ENCODE measurements around the gene IRF1.
A peak's percentile ranks its signal among the peaks of the same experiment; 100 is the strongest.
"Not testable (repeated sequence)": the region's sequence is repeated elsewhere in the genome, so short reads cannot be mapped to it uniquely, and the experiment has no call there.

IRF1 gene

DNA sequence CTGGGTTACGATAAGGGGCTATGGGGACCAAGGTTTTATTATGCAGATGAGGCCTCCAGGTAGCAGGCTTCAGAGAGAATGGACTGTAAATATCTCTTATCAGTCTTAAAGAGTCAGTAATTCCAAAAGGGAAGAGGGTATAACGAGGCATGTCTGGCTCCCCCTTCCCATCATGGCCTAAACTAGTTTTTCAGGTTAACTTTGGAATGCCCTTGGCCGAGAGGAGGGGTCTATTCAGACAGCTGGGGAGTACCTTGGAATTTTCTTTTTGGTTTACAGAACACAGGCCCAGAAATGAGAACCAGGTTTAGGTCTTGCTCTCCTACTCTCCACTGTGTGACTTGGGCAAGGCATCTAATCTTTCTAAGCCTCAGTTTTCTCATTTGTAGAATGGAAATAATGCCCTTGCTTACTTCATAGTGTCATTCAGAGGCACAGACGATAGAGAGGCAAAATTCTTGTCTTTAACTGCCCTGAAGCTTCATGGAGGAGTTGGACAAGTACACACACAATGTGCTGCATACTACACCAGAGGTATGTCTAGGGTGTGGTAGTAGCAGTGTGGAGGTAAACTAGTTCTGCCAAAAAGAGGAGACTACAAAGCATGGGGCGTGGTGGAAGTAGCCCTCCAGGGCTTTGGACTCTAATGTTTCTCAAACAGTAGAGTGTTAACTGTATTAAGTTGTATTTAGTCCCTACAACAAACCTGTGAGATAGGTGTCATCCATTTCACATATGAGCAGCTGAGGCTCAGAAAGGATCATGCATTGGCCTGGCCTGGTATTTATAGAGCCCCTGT lies 45.5 kb downstream of the IRF1 start:
- no peak for DNase-seq (ENCODE audit: low read depth in 1 of 2, low spot score in 1 of 2)

DNA sequence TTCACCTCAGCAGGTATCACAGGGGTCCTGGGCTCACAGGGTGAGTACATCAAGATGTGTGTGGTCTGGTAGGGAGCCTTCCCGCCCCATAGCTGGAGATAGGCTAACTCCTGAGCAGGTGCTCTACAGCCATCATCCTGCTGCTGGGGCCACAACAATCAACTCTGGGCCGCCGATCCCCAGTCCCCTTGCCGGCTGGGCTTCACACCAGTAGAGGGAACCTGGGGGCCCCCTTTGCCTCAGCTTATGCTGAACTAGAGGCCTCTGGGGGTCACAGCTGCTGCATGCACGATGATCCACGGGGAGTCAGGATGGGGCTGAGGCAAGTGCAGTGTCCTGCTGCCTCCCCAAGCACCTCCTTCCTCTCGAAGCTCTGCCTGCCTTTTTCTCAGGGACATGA lies 46.5 kb downstream of the IRF1 start:
- no peak for DNase-seq (ENCODE audit: low read depth in 1 of 2, low spot score in 1 of 2)

DNA sequence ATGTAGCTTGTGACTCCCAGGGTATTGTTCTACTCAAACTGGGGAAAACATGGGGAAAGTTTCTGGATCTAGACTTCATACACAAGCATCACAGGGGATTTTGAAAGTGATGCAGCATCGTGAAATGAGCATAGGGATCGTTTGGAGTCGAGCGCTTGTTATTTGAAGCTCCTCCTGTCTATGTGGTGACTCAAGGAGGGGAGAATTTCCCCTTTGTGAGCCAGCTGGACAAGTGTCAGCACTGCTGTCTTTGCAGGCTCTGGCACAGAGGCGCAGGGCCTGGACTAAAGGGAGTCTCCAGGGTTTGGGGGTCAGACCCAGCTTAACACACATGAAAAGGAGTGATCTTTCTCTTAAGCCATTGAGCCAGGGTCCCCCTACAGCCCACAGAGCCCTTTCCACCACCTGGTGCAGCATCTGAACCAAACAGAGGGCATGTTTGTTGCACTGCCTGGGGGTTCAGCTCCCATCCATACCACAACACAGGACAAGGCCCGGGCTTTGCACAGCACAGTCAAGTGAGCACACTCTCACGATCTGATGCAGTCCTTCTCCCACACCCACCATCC lies 51.0 kb downstream of the IRF1 start:
- DNase-seq (ENCODE audit: low read depth in 1 of 2, low spot score in 1 of 2): no peak

DNA sequence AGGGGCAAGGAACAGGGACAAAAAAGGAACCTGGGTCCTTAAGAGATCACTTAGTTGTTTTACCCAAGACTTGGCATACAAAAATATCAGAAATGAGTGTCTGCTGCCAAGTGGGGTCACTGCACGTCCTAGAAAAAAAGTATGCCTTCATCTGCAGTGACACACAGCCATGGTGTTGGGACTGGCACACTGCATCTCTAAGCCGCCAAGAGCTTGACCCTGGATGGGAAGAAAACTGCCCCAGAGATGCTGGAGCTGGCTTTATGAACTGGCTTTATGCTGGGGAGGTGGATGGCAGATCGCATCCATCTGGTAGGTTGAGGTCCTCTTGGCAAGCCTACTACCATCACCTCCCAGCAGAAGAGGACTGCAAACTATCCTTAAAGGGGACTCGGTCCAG lies 51.7 kb downstream of the IRF1 start:
- DNase-seq (ENCODE audit: low read depth in 1 of 2, low spot score in 1 of 2): no peak

DNA sequence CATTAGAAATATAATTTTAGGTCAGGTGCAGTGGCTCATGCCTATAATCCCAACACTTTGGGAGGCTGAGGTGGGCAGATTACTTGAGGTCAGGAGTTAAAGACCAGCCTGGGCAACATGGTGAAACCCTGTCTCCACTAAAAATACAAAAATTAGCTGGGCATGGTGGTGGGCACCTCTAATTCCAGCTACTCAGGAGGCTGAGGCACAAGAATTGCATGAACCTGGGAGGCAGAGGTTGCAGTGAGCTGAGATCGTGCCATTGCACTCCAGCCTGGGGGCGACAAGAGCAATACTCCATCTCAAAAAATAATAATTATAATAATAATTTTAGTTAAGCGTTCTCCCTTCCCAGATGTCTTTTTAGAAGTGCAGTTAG lies 52.3 kb downstream of the IRF1 start:
- not testable (repeated sequence) for DNase-seq (ENCODE audit: low read depth in 1 of 2, low spot score in 1 of 2)

DNA sequence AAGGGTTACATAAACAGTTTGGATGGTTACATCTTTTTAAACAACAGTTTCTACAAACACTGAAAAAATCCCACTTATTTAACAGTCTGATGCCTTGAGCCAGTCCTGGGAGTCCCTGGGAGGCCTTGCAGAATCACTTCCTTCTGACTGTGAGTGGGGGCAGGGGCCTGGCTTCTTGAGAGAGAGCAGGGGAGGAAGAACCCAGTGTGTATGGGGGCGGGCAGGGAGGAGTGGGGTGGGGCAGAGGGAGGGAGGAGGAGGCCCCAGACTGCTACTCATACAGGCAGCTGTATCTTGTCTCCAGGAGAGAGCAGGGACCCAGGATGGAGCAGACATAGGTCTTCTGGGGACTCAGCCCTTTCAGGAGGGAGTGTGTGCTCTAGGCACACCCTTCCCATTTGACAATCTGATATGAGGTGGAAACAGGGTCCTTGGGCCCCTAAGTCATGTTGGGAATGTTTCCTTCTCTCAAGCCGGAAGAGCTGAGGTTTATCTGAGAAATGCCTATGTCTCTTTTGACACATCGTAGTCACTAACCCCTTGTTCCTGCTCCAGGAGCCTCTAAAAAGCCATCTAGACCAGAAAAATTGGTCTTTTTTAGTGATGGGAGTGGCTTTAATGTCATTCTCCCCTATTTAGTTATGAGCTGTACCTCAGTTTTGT lies 52.8 kb downstream of the IRF1 start:
- peak; percentile 30 to 33 for DNase-seq (ENCODE audit: low read depth in 1 of 2, low spot score in 1 of 2)

DNA sequence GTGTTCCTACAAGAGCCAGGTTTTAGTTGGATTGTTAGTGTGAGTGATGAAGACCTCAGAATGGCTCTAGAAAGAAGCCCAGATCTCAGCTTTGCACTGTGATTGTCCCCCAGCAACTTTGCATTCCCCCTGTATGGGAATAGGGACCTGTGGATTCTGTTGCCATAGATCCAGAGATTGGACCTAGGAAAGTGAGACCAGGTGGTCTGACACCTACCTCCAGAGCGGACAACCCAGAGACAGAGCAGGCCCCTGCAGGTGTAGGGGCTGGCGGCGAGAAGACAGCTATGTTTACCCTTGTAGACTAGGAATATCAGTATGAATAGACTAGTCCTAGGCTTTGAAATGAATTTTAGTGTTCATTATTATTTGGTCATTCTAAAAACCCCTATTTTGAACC lies 53.6 kb downstream of the IRF1 start:
- no peak for DNase-seq (ENCODE audit: low read depth in 1 of 2, low spot score in 1 of 2)

DNA sequence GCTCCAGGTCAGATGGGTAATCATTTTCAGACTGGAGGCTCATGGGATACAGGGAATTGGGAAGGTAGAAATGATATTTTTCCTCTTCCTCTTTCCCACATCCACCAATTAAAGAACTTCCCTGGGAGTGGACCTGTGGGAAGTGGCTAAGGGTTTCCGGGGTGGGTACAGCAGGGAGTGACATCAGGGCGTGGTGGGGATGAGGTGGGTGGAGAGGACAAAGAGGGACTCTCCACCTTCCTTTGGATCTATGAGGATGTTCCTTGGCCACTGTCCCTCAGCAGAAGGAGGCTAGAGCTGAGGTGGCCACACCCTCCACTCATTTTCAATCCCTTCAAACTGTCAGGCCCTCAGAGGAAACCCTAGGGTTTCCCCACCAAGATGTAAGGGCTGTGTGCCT lies 54.7 kb downstream of the IRF1 start:
- no peak for DNase-seq (ENCODE audit: low read depth in 1 of 2, low spot score in 1 of 2)

DNA sequence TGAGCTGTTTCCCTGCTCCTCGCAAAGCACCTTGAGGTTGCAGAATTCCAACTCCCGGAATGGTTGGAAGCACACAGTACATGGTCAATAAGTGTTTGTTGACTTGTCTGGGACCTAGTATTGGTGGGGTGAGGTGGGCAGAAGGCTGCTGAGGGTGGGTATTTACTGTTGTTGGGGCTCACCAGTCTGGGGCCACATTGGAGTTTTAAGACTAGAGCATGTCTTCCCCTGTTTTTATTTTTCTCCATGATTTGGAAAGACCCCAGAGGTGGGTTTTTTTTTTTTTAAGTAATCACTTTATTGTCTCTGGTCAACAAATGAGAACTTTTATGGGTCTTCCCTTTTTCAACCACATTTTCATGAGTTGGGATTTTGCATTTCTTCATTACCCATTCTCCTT lies 55.1 kb downstream of the IRF1 start:
- DNase-seq (ENCODE audit: low read depth in 1 of 2, low spot score in 1 of 2): no peak

DNA sequence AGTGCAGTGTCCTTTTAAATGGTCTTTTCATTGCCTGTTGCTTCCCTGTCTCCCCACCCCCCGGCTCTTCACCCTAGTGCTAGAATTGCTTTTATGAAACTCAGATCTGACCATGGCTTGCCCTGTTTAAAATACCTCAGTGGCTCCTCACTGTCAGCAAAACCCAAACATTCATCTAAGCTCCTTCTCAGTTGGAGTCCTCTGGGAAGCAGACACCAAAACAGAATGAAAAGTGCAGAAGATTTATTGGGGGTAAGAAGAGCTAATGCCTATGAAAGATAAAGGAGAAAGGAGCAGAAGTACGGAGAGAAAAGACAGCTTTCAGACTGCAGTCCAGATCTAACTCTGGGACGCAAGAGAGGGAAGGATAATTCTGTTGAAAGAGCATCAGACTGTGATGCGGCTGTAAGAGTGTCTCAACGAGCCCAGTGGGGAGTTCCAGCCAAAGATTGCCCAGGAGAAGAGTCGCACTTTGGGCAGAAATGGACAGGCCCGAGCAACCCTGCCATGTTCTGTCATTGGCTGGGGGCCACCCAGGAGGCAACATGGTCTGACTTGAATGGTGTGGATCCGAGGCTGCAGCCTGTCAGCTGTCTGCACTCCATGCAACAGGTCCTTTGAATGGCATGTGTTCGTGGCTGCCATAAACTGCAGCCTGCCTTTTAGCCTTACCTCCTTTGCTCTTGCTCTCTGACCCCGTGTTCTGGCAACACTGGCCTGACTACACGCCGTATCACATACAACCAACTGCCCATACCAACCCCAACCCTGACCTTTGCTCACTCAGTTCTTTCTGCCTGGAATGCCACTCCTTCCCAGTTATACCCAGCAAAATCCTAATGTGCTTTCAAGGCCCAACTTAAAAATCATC lies 55.9 kb downstream of the IRF1 start:
- DNase-seq (ENCODE audit: low read depth in 1 of 2, low spot score in 1 of 2): no peak

DNA sequence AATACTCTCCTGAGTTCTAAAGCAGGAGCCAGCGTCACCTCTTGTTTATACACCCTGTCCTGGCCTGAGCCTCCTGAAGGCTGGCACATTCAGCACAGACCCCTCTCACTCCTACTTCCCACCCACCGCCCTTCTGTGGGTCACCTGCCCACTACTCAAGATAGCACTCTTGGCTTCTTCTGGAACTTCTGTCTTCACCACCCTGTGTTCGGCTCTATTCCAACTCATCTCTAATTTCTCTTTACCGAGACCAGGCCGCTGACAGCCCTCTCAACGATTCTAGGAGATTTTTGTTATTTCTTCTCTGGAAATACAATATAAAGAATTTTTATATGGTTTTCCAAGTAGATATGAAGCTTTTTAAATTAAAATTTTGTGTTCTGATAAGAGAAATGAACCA lies 57.4 kb downstream of the IRF1 start:
- DNase-seq (ENCODE audit: low read depth in 1 of 2, low spot score in 1 of 2): no peak

DNA sequence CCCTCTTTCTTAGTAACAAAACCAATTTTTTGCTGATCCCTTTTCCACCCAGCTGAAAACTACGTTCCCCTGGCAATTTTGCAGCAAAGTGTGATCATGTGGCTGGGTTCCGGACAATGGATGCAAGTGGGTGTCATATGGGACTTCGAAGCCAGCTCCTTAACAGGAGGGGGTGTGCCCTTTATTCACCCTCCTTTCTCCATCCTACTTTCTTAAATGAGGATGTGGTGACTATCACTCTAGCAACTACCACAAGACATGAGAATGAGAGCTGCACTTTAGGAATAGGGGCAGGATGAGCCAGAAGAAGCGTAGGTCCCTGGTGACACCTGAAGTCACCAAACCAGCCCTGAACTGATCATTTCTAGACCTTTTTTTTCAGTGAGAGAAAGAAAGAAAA lies 58.9 kb downstream of the IRF1 start:
- DNase-seq (ENCODE audit: low read depth in 1 of 2, low spot score in 1 of 2): no peak
